Vein endothelial cell (primary cell): ENCODE measurements around the gene F2RL2. TPM values are rescaled to one million over a fixed set of nuclear protein-coding genes. Genes with fewer than 3 reads are reported as not detected.

Experiments used
- total RNA-seq: library from RNA; depleted of rRNA; stranded (reverse); fragments of >200 nt; gene quantifications from 2 replicates; pipeline ENCODE4 v1.2.3, GENCODE V29; 2012

F2RL2 gene
- total RNA-seq: 0.76 and 1.3 TPM in 2 replicates

GRCh38 chr5:76622973-76623596 is at the start of gene F2RL2:
Gene F2RL2, minus strand, starts transcription at chr5:76623403. Its CDS starts 173 bp downstream, at chr5:76623230.

Other genes with a start within 250 kb of the F2RL2 start
- 1.1 and 2.3 TPM in 2 replicates for gene IQGAP2, start 220.1 kb downstream of the F2RL2 start, total RNA-seq
- 331 and 335 TPM in 2 replicates for gene F2R, start 92.7 kb upstream of the F2RL2 start, total RNA-seq
- gene F2RL1, start 195.6 kb upstream of the F2RL2 start, total RNA-seq: 126 and 135 TPM in 2 replicates
- gene S100Z, start 226.6 kb upstream of the F2RL2 start, total RNA-seq: not detected in 2 replicates